H9 (cell line): ENCODE measurements around the gene HSPG2. TPM values are rescaled to one million over a fixed set of nuclear protein-coding genes. Genes with fewer than 3 reads are reported as not detected.

ENCODE experiments used
- DNase-seq: peaks from one replicate; pipeline ENCODE4 v3.0.0-alpha.2; 2017
- H2AFZ ChIP-seq: one replicate; pipeline ENCODE4 v1.6.1; 2013; ENCODE audit warnings: mild to moderate bottlenecking, low read length, control low read depth, moderate library complexity
- H2AK5ac ChIP-seq: 2 replicates; pipeline ENCODE4 v1.6.1; 2013; ENCODE audit warnings: low read length, control low read depth, mixed read lengths; ENCODE audit not compliant: insufficient read length
- H2BK120ac ChIP-seq: one replicate; pipeline ENCODE4 v1.6.1; 2013; ENCODE audit warnings: low read depth, mild to moderate bottlenecking, low read length, control low read depth, inconsistent platforms; ENCODE audit not compliant: poor library complexity, severe bottlenecking
- H2BK12ac ChIP-seq: 2 replicates; pipeline ENCODE4 v1.6.1; 2013; ENCODE audit warnings: low read length, control low read depth, mixed read lengths, low read depth; ENCODE audit not compliant: insufficient read length
- H2BK15ac ChIP-seq: 2 replicates; pipeline ENCODE4 v1.6.1; 2013; ENCODE audit warnings: low read depth, low read length, control low read depth
- H2BK20ac ChIP-seq: one replicate; pipeline ENCODE4 v1.6.1; 2013; ENCODE audit warnings: low read depth, mild to moderate bottlenecking, low read length, control low read depth, inconsistent platforms; ENCODE audit not compliant: poor library complexity, severe bottlenecking
- H2BK5ac ChIP-seq: 2 replicates; pipeline ENCODE4 v1.6.1; 2013; ENCODE audit warnings: low read length, control low read depth, mixed read lengths; ENCODE audit not compliant: insufficient read length
- H3K14ac ChIP-seq: 2 replicates; pipeline ENCODE4 v1.6.1; 2013; ENCODE audit warnings: low read length, control low read depth; ENCODE audit not compliant: insufficient read depth
- H3K18ac ChIP-seq: 2 replicates; pipeline ENCODE4 v1.6.1; 2013; ENCODE audit warnings: low read depth, mild to moderate bottlenecking, mixed read lengths, low read length, control low read depth; ENCODE audit not compliant: insufficient read length
- H3K23ac ChIP-seq: 2 replicates; pipeline ENCODE4 v1.6.1; 2013; ENCODE audit warnings: low read length, control low read depth, mixed read lengths, low read depth; ENCODE audit not compliant: insufficient read length
- H3K23me2 ChIP-seq: 2 replicates; pipeline ENCODE4 v1.6.1; 2013; ENCODE audit warnings: low read depth, mild to moderate bottlenecking, mixed read lengths, low read length, control low read depth; ENCODE audit not compliant: insufficient read length, poor library complexity, severe bottlenecking
- H3K27ac ChIP-seq: 2 replicates; pipeline ENCODE4 v1.5.1; 2013; ENCODE audit warnings: low read length, control low read depth, mixed read lengths, low read depth; ENCODE audit not compliant: insufficient read length
- H3K27me3 ChIP-seq: 2 replicates; pipeline ENCODE4 v1.6.1; 2013; ENCODE audit warnings: low read length, control low read depth, inconsistent platforms; ENCODE audit not compliant: insufficient read depth
- H3K4ac ChIP-seq: 2 replicates; pipeline ENCODE4 v1.6.1; 2013; ENCODE audit warnings: low read depth, mild to moderate bottlenecking, control low read depth, inconsistent platforms, low read length, moderate library complexity
- H3K4me1 ChIP-seq: 2 replicates; pipeline ENCODE4 v1.6.1; 2013; ENCODE audit warnings: low read length, control low read depth, inconsistent platforms; ENCODE audit not compliant: insufficient read depth
- H3K4me2 ChIP-seq: 2 replicates; pipeline ENCODE4 v1.6.1; 2013; ENCODE audit warnings: low read length, control low read depth, mixed read lengths; ENCODE audit not compliant: insufficient read length, insufficient read depth
- H3K56ac ChIP-seq: 2 replicates; pipeline ENCODE4 v1.6.1; 2013; ENCODE audit warnings: low read depth, mild to moderate bottlenecking, mixed read lengths, low read length, control low read depth; ENCODE audit not compliant: insufficient read length
- H3K79me1 ChIP-seq: 2 replicates; pipeline ENCODE4 v1.6.1; 2013; ENCODE audit warnings: low read depth, mild to moderate bottlenecking, moderate library complexity, low read length, control low read depth, inconsistent platforms; ENCODE audit not compliant: insufficient read depth, poor library complexity, severe bottlenecking
- H3K79me2 ChIP-seq: 2 replicates; pipeline ENCODE4 v1.6.1; 2013; ENCODE audit warnings: low read length, control low read depth, inconsistent platforms; ENCODE audit not compliant: insufficient read depth
- H3K9ac ChIP-seq: 2 replicates; pipeline ENCODE4 v1.6.1; 2013; ENCODE audit warnings: low read length, control low read depth, mixed read lengths; ENCODE audit not compliant: insufficient read length; ENCODE audit errors: extremely low read depth
- H3K9me3 ChIP-seq: one replicate; pipeline ENCODE4 v1.6.1; 2013; ENCODE audit warnings: low read depth, low read length, inconsistent platforms; ENCODE audit not compliant: control insufficient read depth
- H3T11ph ChIP-seq: one replicate; pipeline ENCODE4 v1.6.1; 2013; ENCODE audit warnings: mild to moderate bottlenecking, low read length, control low read depth, inconsistent platforms
- H4K20me1 ChIP-seq: one replicate; pipeline ENCODE4 v1.6.1; 2013; ENCODE audit not compliant: control insufficient read depth, insufficient read length, insufficient read depth
- H4K5ac ChIP-seq: 2 replicates; pipeline ENCODE4 v1.6.1; 2013; ENCODE audit warnings: low read depth, mild to moderate bottlenecking, mixed read lengths, low read length, control low read depth; ENCODE audit not compliant: insufficient read length
- H4K8ac ChIP-seq: replicated peaks from 2 replicates; pipeline ENCODE4 v1.6.1; 2013; ENCODE audit warnings: low read length, control low read depth, mixed read lengths, low read depth; ENCODE audit not compliant: insufficient read length
- H4K91ac ChIP-seq: 2 replicates; pipeline ENCODE4 v1.6.1; 2013; ENCODE audit warnings: low read depth, mild to moderate bottlenecking, moderate library complexity, mixed read lengths, low read length, control low read depth; ENCODE audit not compliant: insufficient read length
- H3K27ac Mint-ChIP-seq, 3 experiments: 2 replicates in 2 of 3; 3 replicates in 1 of 3; pipeline ENCODE4 v1.8.0; 2020 to 2021; ENCODE audit warnings: mixed read lengths in 3 of 3, mild to moderate bottlenecking in 1 of 3, moderate library complexity in 1 of 3
- H3K27me3 Mint-ChIP-seq: 2 replicates; pipeline ENCODE4 v1.8.0; 2021; ENCODE audit warnings: low read depth, mild to moderate bottlenecking, moderate library complexity, mixed read lengths
- H3K36me3 Mint-ChIP-seq, 3 experiments: 2 replicates in 2 of 3; 3 replicates in 1 of 3; pipeline ENCODE4 v1.8.0; 2020 to 2021; ENCODE audit warnings: low read depth in 3 of 3, mixed read lengths in 3 of 3; ENCODE audit not compliant: insufficient read depth in 1 of 3
- H3K4me1 Mint-ChIP-seq, 2 experiments: 2 replicates each; pipeline ENCODE4 v1.8.0; 2020; ENCODE audit warnings: mixed read lengths in 2 of 2
- H3K4me3 Mint-ChIP-seq, 2 experiments: 2 replicates in 1 of 2; 3 replicates in 1 of 2; pipeline ENCODE4 v1.8.0; 2020 to 2021; ENCODE audit warnings: mild to moderate bottlenecking in 2 of 2, mixed read lengths in 2 of 2, moderate library complexity in 1 of 2
- H3K9me3 Mint-ChIP-seq, 2 experiments: 2 replicates in 1 of 2; 3 replicates in 1 of 2; pipeline ENCODE4 v1.8.0; 2020; ENCODE audit warnings: mild to moderate bottlenecking in 2 of 2, mixed read lengths in 2 of 2, moderate library complexity in 1 of 2
- CTCF ChIP-seq: fragments of 200-600 bp; sonication (generic); conservative IDR thresholded peaks from 3 replicates; pipeline ENCODE4 v1.8.0; 2021; ENCODE audit warnings: antibody characterized with exemption, mild to moderate bottlenecking
- WGBS: extraction: QIAGEN DNeasy Blood & Tissue Kit; methylation state at CpG from one replicate; pipeline ENCODE4 v1.1.7; 2013; ENCODE audit warnings: missing lambda C conversion rate, low lambda C conversion rate, mixed read lengths; ENCODE audit not compliant: insufficient read length; ENCODE audit errors: extremely low coverage; 5-methylcytosine and 5-hydroxymethylcytosine counted together
- total RNA-seq: library from RNA; stranded (reverse); gene quantifications from 2 replicates; pipeline ENCODE4 v1.2.1, GENCODE V29; 2021

HSPG2 gene
- total RNA-seq, 1 experiment from 2014 or later = 90.0 TPM

GRCh38 chr1:21814981-21815582, 122.0 kb downstream of the HSPG2 start:
- Histone ChIP-seq H4K91ac (no peak overlapping the region), H2BK20ac (no peak overlapping the region), H2AK5ac (no peak overlapping the region), H3K27ac (no peak overlapping the region), H3K79me2 (0 out of 2 replicates have a peak, but pooled peaks cover 2% of the 10 kb centered on the region), H3K9me3 (no peaks in the 10 kb centered on the region), H3K9ac (no peak overlapping the region), H2AFZ (no peak overlapping the region), H3K4ac (no peak overlapping the region), H2BK120ac (no peak overlapping the region), H3K27me3 (no peaks in the 10 kb centered on the region), H3K18ac (no peak overlapping the region), H4K5ac (no peak overlapping the region), H2BK5ac (no peak overlapping the region), H3K14ac (no peak overlapping the region), H3T11ph (no peak overlapping the region), H2BK12ac (no peak overlapping the region), H3K23ac (no peak overlapping the region), H4K20me1 (no peaks in the 10 kb centered on the region), H2BK15ac (no peak overlapping the region), H3K23me2 (no peaks in the 10 kb centered on the region), H3K4me1 (no peaks in the 10 kb centered on the region), H3K56ac (no peak overlapping the region), H3K79me1 (no peaks in the 10 kb centered on the region), H3K4me2 (no peak overlapping the region), H4K8ac (no peak overlapping the region)
- peak overlapping the region in 2 of 3 experiments; percentile 0 to 49; a peak in 2 of 7 replicates for H3K27ac Mint-ChIP-seq
- peaks cover 16% of the 10 kb centered on the region for H3K27me3 Mint-ChIP-seq
- no peaks in the 10 kb centered on the region for H3K36me3 Mint-ChIP-seq
- no peak for TF ChIP-seq CTCF
- WGBS = 100% methylated on average over 5 of the region's 15 CpGs
- peak overlapping the region; percentile 68 to 80 for H3K4me3 Mint-ChIP-seq
- peaks cover 12 to 13% of the 10 kb centered on the region in 2 experiments for H3K4me1 Mint-ChIP-seq
- DNase-seq = no peak
- no peaks in the 10 kb centered on the region; a peak in 1 of 5 replicates for H3K9me3 Mint-ChIP-seq
